Measurements from ENCODE around the gene MTCL1.

MTCL1 gene

GRCh38 chr18:8688816-8689215 lies 16.5 kb upstream of the MTCL1 start:
- Histone ChIP-seq H3K23ac (ENCODE audit: low read length) (no peak overlapping the region), H2BK12ac (ENCODE audit: low read length) (no peak overlapping the region), H3K18ac (ENCODE audit: low read length) (no peak overlapping the region), H3K4ac (ENCODE audit: low read depth, low read length) (no peak overlapping the region), H3K9me3 (ENCODE audit: insufficient read depth, low read depth, low read length) (peaks cover 1% of the 10 kb centered on the region), H2AFZ (ENCODE audit: insufficient read depth, low read length, poor library complexity) (no peak overlapping the region), H2BK5ac (ENCODE audit: low read depth, low read length, poor library complexity) (no peak overlapping the region), H4K8ac (ENCODE audit: low read depth, low read length) (no peak overlapping the region), H2BK120ac (ENCODE audit: insufficient read depth, low read length, poor library complexity) (no peak overlapping the region), H3K79me1 (ENCODE audit: low read length) (no peaks in the 10 kb centered on the region), H3K4me2 (ENCODE audit: low read length) (no peak overlapping the region), H3K4me1 (ENCODE audit: control insufficient read depth in 1 of 2, insufficient read depth in 2 of 2, low read length in 2 of 2) (peaks cover 2 to 6% of the 10 kb centered on the region in 2 experiments), H3K14ac (ENCODE audit: low read length) (no peak overlapping the region), H4K91ac (ENCODE audit: low read depth, low read length) (no peak overlapping the region), H3K9ac (ENCODE audit: low read length) (no peak overlapping the region), H3K36me3 (ENCODE audit: control insufficient read depth in 1 of 2, insufficient read depth in 2 of 2, low read length in 2 of 2) (no peaks in the 10 kb centered on the region), H3K27me3 (ENCODE audit: insufficient read depth, low read length) (no peaks in the 10 kb centered on the region), H3K27ac (ENCODE audit: low read depth, low read length) (no peak overlapping the region), H3K79me2 (ENCODE audit: control insufficient read depth, insufficient read depth, low read length, poor library complexity) (no peaks in the 10 kb centered on the region), H3K4me3 (ENCODE audit: low read depth, low read length) (no peak overlapping the region), H4K12ac (ENCODE audit: low read depth, low read length) (no peak overlapping the region), H2AK5ac (ENCODE audit: low read length) (no peak overlapping the region)
- no peak for DNase-seq
- no CpG with 5 or more reads among the region's 8 CpGs for WGBS (ENCODE audit: extremely low coverage, insufficient coverage, insufficient read length)

- Histone ChIP-seq H4K8ac (ENCODE audit: low read depth, low read length) (no peak overlapping the region), H2AFZ (ENCODE audit: insufficient read depth, low read length, poor library complexity) (no peak overlapping the region), H3K4me1 (ENCODE audit: control insufficient read depth in 1 of 2, insufficient read depth in 2 of 2, low read length in 2 of 2) (peaks cover 2 to 6% of the 10 kb centered on the region in 2 experiments), H3K4me3 (ENCODE audit: low read depth, low read length) (no peak overlapping the region), H2BK5ac (ENCODE audit: low read depth, low read length, poor library complexity) (no peak overlapping the region), H3K4me2 (ENCODE audit: low read length) (no peak overlapping the region), H3K23ac (ENCODE audit: low read length) (no peak overlapping the region), H3K79me2 (ENCODE audit: control insufficient read depth, insufficient read depth, low read length, poor library complexity) (no peaks in the 10 kb centered on the region), H3K36me3 (ENCODE audit: control insufficient read depth in 1 of 2, insufficient read depth in 2 of 2, low read length in 2 of 2) (no peaks in the 10 kb centered on the region), H3K9me3 (ENCODE audit: insufficient read depth, low read depth, low read length) (peaks cover 1% of the 10 kb centered on the region), H3K27ac (ENCODE audit: low read depth, low read length) (no peak overlapping the region), H3K9ac (ENCODE audit: low read length) (no peak overlapping the region), H4K12ac (ENCODE audit: low read depth, low read length) (no peak overlapping the region), H3K4ac (ENCODE audit: low read depth, low read length) (no peak overlapping the region), H4K91ac (ENCODE audit: low read depth, low read length) (no peak overlapping the region), H3K18ac (ENCODE audit: low read length) (no peak overlapping the region), H2BK12ac (ENCODE audit: low read length) (no peak overlapping the region), H3K27me3 (ENCODE audit: insufficient read depth, low read length) (no peaks in the 10 kb centered on the region), H3K79me1 (ENCODE audit: low read length) (no peaks in the 10 kb centered on the region), H2AK5ac (ENCODE audit: low read length) (no peak overlapping the region), H2BK120ac (ENCODE audit: insufficient read depth, low read length, poor library complexity) (no peak overlapping the region), H3K14ac (ENCODE audit: low read length) (no peak overlapping the region)
- no peak for DNase-seq
- WGBS (ENCODE audit: extremely low coverage, insufficient coverage, insufficient read length), result no CpG with 5 or more reads among the region's 13 CpGs
Observed at GRCh38 chr18:8689517-8689916, 15.8 kb upstream of the MTCL1 start.

- H3K27me3 ChIP-seq (ENCODE audit: insufficient read depth, low read length), result no peaks in the 10 kb centered on the region
- no peak overlapping the region for H2AFZ ChIP-seq (ENCODE audit: insufficient read depth, low read length, poor library complexity)
Observed at GRCh38 chr18:8694891-8695290, 10.5 kb upstream of the MTCL1 start.

GRCh38 chr18:8695932-8696517 lies 9.3 kb upstream of the MTCL1 start:
- H3K36me3 ChIP-seq (ENCODE audit: control insufficient read depth in 1 of 2, insufficient read depth in 2 of 2, low read length in 2 of 2), result no peaks in the 10 kb centered on the region
- no peak overlapping the region for H2BK5ac ChIP-seq (ENCODE audit: low read depth, low read length, poor library complexity)
- no peak overlapping the region for H3K23ac ChIP-seq (ENCODE audit: low read length)
- no peaks in the 10 kb centered on the region for H3K79me2 ChIP-seq (ENCODE audit: control insufficient read depth, insufficient read depth, low read length, poor library complexity)
- no peak overlapping the region for H2BK12ac ChIP-seq (ENCODE audit: low read length)
- H4K91ac ChIP-seq (ENCODE audit: low read depth, low read length), result no peak overlapping the region
- no peak overlapping the region for H4K8ac ChIP-seq (ENCODE audit: low read depth, low read length)
- H3K9me3 ChIP-seq (ENCODE audit: insufficient read depth, low read depth, low read length), result no peaks in the 10 kb centered on the region
- DNase-seq, result peak in 1 of 2 donors; percentile 11
- no peaks in the 10 kb centered on the region for H3K27me3 ChIP-seq (ENCODE audit: insufficient read depth, low read length)
- H3K27ac ChIP-seq (ENCODE audit: low read depth, low read length), result no peak overlapping the region
- no peak overlapping the region for H3K4me3 ChIP-seq (ENCODE audit: low read depth, low read length)
- H3K14ac ChIP-seq (ENCODE audit: low read length), result no peak overlapping the region
- H2AFZ ChIP-seq (ENCODE audit: insufficient read depth, low read length, poor library complexity), result no peak overlapping the region
- H3K4me2 ChIP-seq (ENCODE audit: low read length), result no peak overlapping the region
- no peaks in the 10 kb centered on the region for H3K4me1 ChIP-seq (ENCODE audit: control insufficient read depth in 1 of 2, insufficient read depth in 2 of 2, low read length in 2 of 2)
- H4K12ac ChIP-seq (ENCODE audit: low read depth, low read length), result no peak overlapping the region
- H3K4ac ChIP-seq (ENCODE audit: low read depth, low read length), result no peak overlapping the region
- no CpG with 5 or more reads among the region's 3 CpGs for WGBS (ENCODE audit: extremely low coverage, insufficient coverage, insufficient read length)
- no peak overlapping the region for H2AK5ac ChIP-seq (ENCODE audit: low read length)
- H3K9ac ChIP-seq (ENCODE audit: low read length), result no peak overlapping the region
- H3K79me1 ChIP-seq (ENCODE audit: low read length), result no peaks in the 10 kb centered on the region
- H2BK120ac ChIP-seq (ENCODE audit: insufficient read depth, low read length, poor library complexity), result no peak overlapping the region
- no peak overlapping the region for H3K18ac ChIP-seq (ENCODE audit: low read length)

More at GRCh38 chr18:8694891-8695290, 10.5 kb upstream of the MTCL1 start:
- Histone ChIP-seq H3K4me3 (ENCODE audit: low read depth, low read length) (no peak overlapping the region), H3K27ac (ENCODE audit: low read depth, low read length) (no peak overlapping the region), H2BK5ac (ENCODE audit: low read depth, low read length, poor library complexity) (no peak overlapping the region), H4K91ac (ENCODE audit: low read depth, low read length) (no peak overlapping the region), H3K23ac (ENCODE audit: low read length) (no peak overlapping the region), H4K12ac (ENCODE audit: low read depth, low read length) (no peak overlapping the region), H3K4ac (ENCODE audit: low read depth, low read length) (no peak overlapping the region), H2BK12ac (ENCODE audit: low read length) (no peak overlapping the region), H3K4me2 (ENCODE audit: low read length) (no peak overlapping the region), H3K14ac (ENCODE audit: low read length) (no peak overlapping the region), H3K9me3 (ENCODE audit: insufficient read depth, low read depth, low read length) (no peaks in the 10 kb centered on the region), H3K18ac (ENCODE audit: low read length) (no peak overlapping the region), H2BK120ac (ENCODE audit: insufficient read depth, low read length, poor library complexity) (no peak overlapping the region), H3K36me3 (ENCODE audit: control insufficient read depth in 1 of 2, insufficient read depth in 2 of 2, low read length in 2 of 2) (no peaks in the 10 kb centered on the region), H2AK5ac (ENCODE audit: low read length) (no peak overlapping the region), H3K79me2 (ENCODE audit: control insufficient read depth, insufficient read depth, low read length, poor library complexity) (no peaks in the 10 kb centered on the region), H4K8ac (ENCODE audit: low read depth, low read length) (no peak overlapping the region), H3K4me1 (ENCODE audit: control insufficient read depth in 1 of 2, insufficient read depth in 2 of 2, low read length in 2 of 2) (no peaks in the 10 kb centered on the region), H3K9ac (ENCODE audit: low read length) (no peak overlapping the region), H3K79me1 (ENCODE audit: low read length) (no peaks in the 10 kb centered on the region)
- DNase-seq, result no peak
- WGBS (ENCODE audit: extremely low coverage, insufficient coverage, insufficient read length), result no CpG with 5 or more reads among the region's 10 CpGs

All from trophoblast cell (in vitro differentiated cells and primary cell).